H9 (cell line): Measurements from ENCODE around the gene USP47. TPM values are rescaled to one million over a fixed set of nuclear protein-coding genes. Genes with fewer than 3 reads are reported as not detected.

ENCODE experiments used
- DNase-seq: peaks from one replicate; pipeline ENCODE4 v3.0.0-alpha.2; 2017
- H2AFZ ChIP-seq: one replicate; pipeline ENCODE4 v1.6.1; 2013; ENCODE audit warnings: mild to moderate bottlenecking, low read length, control low read depth, moderate library complexity
- H2AK5ac ChIP-seq: 2 replicates; pipeline ENCODE4 v1.6.1; 2013; ENCODE audit warnings: low read length, control low read depth, mixed read lengths; ENCODE audit not compliant: insufficient read length
- H2BK120ac ChIP-seq: one replicate; pipeline ENCODE4 v1.6.1; 2013; ENCODE audit warnings: low read depth, mild to moderate bottlenecking, low read length, control low read depth, inconsistent platforms; ENCODE audit not compliant: poor library complexity, severe bottlenecking
- H2BK12ac ChIP-seq: 2 replicates; pipeline ENCODE4 v1.6.1; 2013; ENCODE audit warnings: low read length, control low read depth, mixed read lengths, low read depth; ENCODE audit not compliant: insufficient read length
- H2BK15ac ChIP-seq: 2 replicates; pipeline ENCODE4 v1.6.1; 2013; ENCODE audit warnings: low read depth, low read length, control low read depth
- H2BK20ac ChIP-seq: one replicate; pipeline ENCODE4 v1.6.1; 2013; ENCODE audit warnings: low read depth, mild to moderate bottlenecking, low read length, control low read depth, inconsistent platforms; ENCODE audit not compliant: poor library complexity, severe bottlenecking
- H2BK5ac ChIP-seq: 2 replicates; pipeline ENCODE4 v1.6.1; 2013; ENCODE audit warnings: low read length, control low read depth, mixed read lengths; ENCODE audit not compliant: insufficient read length
- H3K14ac ChIP-seq: 2 replicates; pipeline ENCODE4 v1.6.1; 2013; ENCODE audit warnings: low read length, control low read depth; ENCODE audit not compliant: insufficient read depth
- H3K18ac ChIP-seq: 2 replicates; pipeline ENCODE4 v1.6.1; 2013; ENCODE audit warnings: low read depth, mild to moderate bottlenecking, mixed read lengths, low read length, control low read depth; ENCODE audit not compliant: insufficient read length
- H3K23ac ChIP-seq: 2 replicates; pipeline ENCODE4 v1.6.1; 2013; ENCODE audit warnings: low read length, control low read depth, mixed read lengths, low read depth; ENCODE audit not compliant: insufficient read length
- H3K23me2 ChIP-seq: 2 replicates; pipeline ENCODE4 v1.6.1; 2013; ENCODE audit warnings: low read depth, mild to moderate bottlenecking, mixed read lengths, low read length, control low read depth; ENCODE audit not compliant: insufficient read length, poor library complexity, severe bottlenecking
- H3K27ac ChIP-seq: 2 replicates; pipeline ENCODE4 v1.5.1; 2013; ENCODE audit warnings: low read length, control low read depth, mixed read lengths, low read depth; ENCODE audit not compliant: insufficient read length
- H3K27me3 ChIP-seq: 2 replicates; pipeline ENCODE4 v1.6.1; 2013; ENCODE audit warnings: low read length, control low read depth, inconsistent platforms; ENCODE audit not compliant: insufficient read depth
- H3K4ac ChIP-seq: 2 replicates; pipeline ENCODE4 v1.6.1; 2013; ENCODE audit warnings: low read depth, mild to moderate bottlenecking, control low read depth, inconsistent platforms, low read length, moderate library complexity
- H3K4me1 ChIP-seq: 2 replicates; pipeline ENCODE4 v1.6.1; 2013; ENCODE audit warnings: low read length, control low read depth, inconsistent platforms; ENCODE audit not compliant: insufficient read depth
- H3K4me2 ChIP-seq: 2 replicates; pipeline ENCODE4 v1.6.1; 2013; ENCODE audit warnings: low read length, control low read depth, mixed read lengths; ENCODE audit not compliant: insufficient read length, insufficient read depth
- H3K56ac ChIP-seq: 2 replicates; pipeline ENCODE4 v1.6.1; 2013; ENCODE audit warnings: low read depth, mild to moderate bottlenecking, mixed read lengths, low read length, control low read depth; ENCODE audit not compliant: insufficient read length
- H3K79me1 ChIP-seq: 2 replicates; pipeline ENCODE4 v1.6.1; 2013; ENCODE audit warnings: low read depth, mild to moderate bottlenecking, moderate library complexity, low read length, control low read depth, inconsistent platforms; ENCODE audit not compliant: insufficient read depth, poor library complexity, severe bottlenecking
- H3K79me2 ChIP-seq: 2 replicates; pipeline ENCODE4 v1.6.1; 2013; ENCODE audit warnings: low read length, control low read depth, inconsistent platforms; ENCODE audit not compliant: insufficient read depth
- H3K9ac ChIP-seq: 2 replicates; pipeline ENCODE4 v1.6.1; 2013; ENCODE audit warnings: low read length, control low read depth, mixed read lengths; ENCODE audit not compliant: insufficient read length; ENCODE audit errors: extremely low read depth
- H3K9me3 ChIP-seq: one replicate; pipeline ENCODE4 v1.6.1; 2013; ENCODE audit warnings: low read depth, low read length, inconsistent platforms; ENCODE audit not compliant: control insufficient read depth
- H3T11ph ChIP-seq: one replicate; pipeline ENCODE4 v1.6.1; 2013; ENCODE audit warnings: mild to moderate bottlenecking, low read length, control low read depth, inconsistent platforms
- H4K20me1 ChIP-seq: one replicate; pipeline ENCODE4 v1.6.1; 2013; ENCODE audit not compliant: control insufficient read depth, insufficient read length, insufficient read depth
- H4K5ac ChIP-seq: 2 replicates; pipeline ENCODE4 v1.6.1; 2013; ENCODE audit warnings: low read depth, mild to moderate bottlenecking, mixed read lengths, low read length, control low read depth; ENCODE audit not compliant: insufficient read length
- H4K8ac ChIP-seq: replicated peaks from 2 replicates; pipeline ENCODE4 v1.6.1; 2013; ENCODE audit warnings: low read length, control low read depth, mixed read lengths, low read depth; ENCODE audit not compliant: insufficient read length
- H4K91ac ChIP-seq: 2 replicates; pipeline ENCODE4 v1.6.1; 2013; ENCODE audit warnings: low read depth, mild to moderate bottlenecking, moderate library complexity, mixed read lengths, low read length, control low read depth; ENCODE audit not compliant: insufficient read length
- H3K27ac Mint-ChIP-seq, 3 experiments: 2 replicates in 2 of 3; 3 replicates in 1 of 3; pipeline ENCODE4 v1.8.0; 2020 to 2021; ENCODE audit warnings: mixed read lengths in 3 of 3, mild to moderate bottlenecking in 1 of 3, moderate library complexity in 1 of 3
- H3K27me3 Mint-ChIP-seq: 2 replicates; pipeline ENCODE4 v1.8.0; 2021; ENCODE audit warnings: low read depth, mild to moderate bottlenecking, moderate library complexity, mixed read lengths
- H3K36me3 Mint-ChIP-seq, 3 experiments: 2 replicates in 2 of 3; 3 replicates in 1 of 3; pipeline ENCODE4 v1.8.0; 2020 to 2021; ENCODE audit warnings: low read depth in 3 of 3, mixed read lengths in 3 of 3; ENCODE audit not compliant: insufficient read depth in 1 of 3
- H3K4me1 Mint-ChIP-seq, 2 experiments: 2 replicates each; pipeline ENCODE4 v1.8.0; 2020; ENCODE audit warnings: mixed read lengths in 2 of 2
- H3K4me3 Mint-ChIP-seq, 2 experiments: 2 replicates in 1 of 2; 3 replicates in 1 of 2; pipeline ENCODE4 v1.8.0; 2020 to 2021; ENCODE audit warnings: mild to moderate bottlenecking in 2 of 2, mixed read lengths in 2 of 2, moderate library complexity in 1 of 2
- H3K9me3 Mint-ChIP-seq, 2 experiments: 2 replicates in 1 of 2; 3 replicates in 1 of 2; pipeline ENCODE4 v1.8.0; 2020; ENCODE audit warnings: mild to moderate bottlenecking in 2 of 2, mixed read lengths in 2 of 2, moderate library complexity in 1 of 2
- CTCF ChIP-seq: fragments of 200-600 bp; sonication (generic); conservative IDR thresholded peaks from 3 replicates; pipeline ENCODE4 v1.8.0; 2021; ENCODE audit warnings: antibody characterized with exemption, mild to moderate bottlenecking
- WGBS: extraction: QIAGEN DNeasy Blood & Tissue Kit; methylation state at CpG from one replicate; pipeline ENCODE4 v1.1.7; 2013; ENCODE audit warnings: missing lambda C conversion rate, low lambda C conversion rate, mixed read lengths; ENCODE audit not compliant: insufficient read length; ENCODE audit errors: extremely low coverage; 5-methylcytosine and 5-hydroxymethylcytosine counted together
- total RNA-seq: library from RNA; stranded (reverse); gene quantifications from 2 replicates; pipeline ENCODE4 v1.2.1, GENCODE V29; 2021

USP47 gene
- total RNA-seq, 1 experiment from 2014 or later, result 26.7 TPM

GRCh38 chr11:11929920-11930319 lies 88.1 kb downstream of the USP47 start:
- H3K36me3 Mint-ChIP-seq, result peaks cover 27 to 50% (median 35%) of the 10 kb centered on the region in 3 experiments
- H2BK120ac ChIP-seq, result no peak overlapping the region
- H3K9me3 ChIP-seq, result no peaks in the 10 kb centered on the region
- H4K20me1 ChIP-seq, result no peaks in the 10 kb centered on the region
- H4K91ac ChIP-seq, result no peak overlapping the region
- H3K4me2 ChIP-seq, result no peak overlapping the region
- H3K27ac ChIP-seq, result no peak overlapping the region
- no peak overlapping the region for H2BK20ac ChIP-seq
- DNase-seq, result no peak
- H2BK15ac ChIP-seq, result no peak overlapping the region
- H3K27me3 ChIP-seq, result no peaks in the 10 kb centered on the region
- H3K4ac ChIP-seq, result no peak overlapping the region
- no peak overlapping the region for H3T11ph ChIP-seq
- no peak overlapping the region for H4K5ac ChIP-seq
- H3K23ac ChIP-seq, result no peak overlapping the region
- no peaks in the 10 kb centered on the region for H3K4me1 ChIP-seq
- H3K4me1 Mint-ChIP-seq, result no peaks in the 10 kb centered on the region
- H3K79me1 ChIP-seq, result no peaks in the 10 kb centered on the region
- no peak overlapping the region for H3K9ac ChIP-seq
- no peak overlapping the region for H3K4me3 Mint-ChIP-seq
- no peak overlapping the region for H2AK5ac ChIP-seq
- WGBS, result no CpG with 5 or more reads among the region's 2 CpGs
- H4K8ac ChIP-seq, result no peak overlapping the region
- H2BK12ac ChIP-seq, result no peak overlapping the region
- no peak overlapping the region for H3K14ac ChIP-seq
- H2BK5ac ChIP-seq, result no peak overlapping the region
- H3K9me3 Mint-ChIP-seq, result peaks cover 0 to 7% of the 10 kb centered on the region in 2 experiments; a peak in 2 of 5 replicates
- no peak overlapping the region for H3K27ac Mint-ChIP-seq
- H2AFZ ChIP-seq, result no peak overlapping the region
- no peaks in the 10 kb centered on the region for H3K79me2 ChIP-seq
- H3K27me3 Mint-ChIP-seq, result no peaks in the 10 kb centered on the region
- no peaks in the 10 kb centered on the region for H3K23me2 ChIP-seq
- no peak overlapping the region for H3K18ac ChIP-seq
- no peak for TF ChIP-seq CTCF
- H3K56ac ChIP-seq, result no peak overlapping the region
